Gastroesophageal sphincter (tissue), 3 donors: Measurements from ENCODE around the gene DAAM1.

Experiments used
- CTCF ChIP-seq, 4 experiments: fragments of 200-600 bp in 2 of 4; fragments of 450-650 bp in 2 of 4; sonication (generic) in 1 of 4; IDR thresholded peaks; one replicate each; pipeline ENCODE4 v1.5.1; 2017 to 2019; ENCODE audit warnings: antibody characterized with exemption in 4 of 4, mild to moderate bottlenecking in 2 of 4, moderate library complexity in 2 of 4
- POLR2A ChIP-seq, 2 donors: fragments of 450-650 bp; IDR thresholded peaks; one replicate each; pipeline ENCODE4 v1.6.1; 2017; ENCODE audit warnings: antibody characterized with exemption in 2 of 2, mild to moderate bottlenecking in 2 of 2, moderate library complexity in 1 of 2
- POLR2AphosphoS5 ChIP-seq: sonication (generic); formaldehyde crosslinking; IDR thresholded peaks from one replicate; pipeline ENCODE4 v1.6.1; 2017; ENCODE audit warnings: antibody characterized with exemption

GRCh38 chr14:59271256-59271655, 82.8 kb downstream of the DAAM1 start:
- no peak for TF ChIP-seq CTCF (IDR thresholded peaks at IDR 0.05)
- no peak for TF ChIP-seq POLR2A (IDR thresholded peaks at IDR 0.05)
- no peak for TF ChIP-seq POLR2AphosphoS5
